ENCODE measurements around the gene RNU1-1.
"Not testable (repeated sequence)": the region's sequence is repeated elsewhere in the genome, so short reads cannot be mapped to it uniquely, and the experiment has no call there.

Gene RNU1-1

GRCh38 chr1:16491056-16491675, 22.9 kb downstream of the RNU1-1 start:
- DNase-seq, result no peak

GRCh38 chr1:16489195-16489880, 24.7 kb downstream of the RNU1-1 start:
- not testable (repeated sequence) for DNase-seq

GRCh38 chr1:16487011-16487410, 27.1 kb downstream of the RNU1-1 start:
- DNase-seq, result not testable (repeated sequence)

- DNase-seq, result not testable (repeated sequence)
Observed at GRCh38 chr1:16486316-16486715, 27.8 kb downstream of the RNU1-1 start.

- no peak for DNase-seq
Observed at GRCh38 chr1:16484931-16485330, 29.2 kb downstream of the RNU1-1 start.

- no peak for DNase-seq
Observed at GRCh38 chr1:16484501-16484835, 29.6 kb downstream of the RNU1-1 start.

GRCh38 chr1:16483639-16484500, 30.2 kb downstream of the RNU1-1 start:
- DNase-seq, result not testable (repeated sequence)

GRCh38 chr1:16483146-16483545, 30.9 kb downstream of the RNU1-1 start:
- not testable (repeated sequence) for DNase-seq

- DNase-seq, result no peak
Observed at GRCh38 chr1:16478091-16478490, 36.0 kb downstream of the RNU1-1 start.

GRCh38 chr1:16475771-16476770, 38.0 kb downstream of the RNU1-1 start:
- not testable (repeated sequence) for DNase-seq

- DNase-seq, result not testable (repeated sequence)
Observed at GRCh38 chr1:16474891-16475290, 39.2 kb downstream of the RNU1-1 start.

- no peak for DNase-seq
Observed at GRCh38 chr1:16474166-16474800, 39.8 kb downstream of the RNU1-1 start.

GRCh38 chr1:16468558-16468957, 45.5 kb downstream of the RNU1-1 start:
- no peak for DNase-seq

- no peak for DNase-seq
Observed at GRCh38 chr1:16464917-16465625, 49.0 kb downstream of the RNU1-1 start.

All from NCI-H2227 treated with DMSO at 0.1 percent for 48 hours (cell line).